Neural progenitor cell (in vitro differentiated cells): ENCODE measurements around the gene NOD1. TPM values are rescaled to one million over a fixed set of nuclear protein-coding genes. Genes with fewer than 3 reads are reported as not detected.

ENCODE experiments used
- DNase-seq: peaks from one replicate; pipeline ENCODE4 v3.0.0-alpha.2; 2016; ENCODE audit warnings: low spot score
- H2AFZ ChIP-seq: fragments of 200-600 bp; sonication (generic); replicated peaks from 2 replicates; pipeline ENCODE4 v1.6.1; 2016; ENCODE audit warnings: antibody characterized with exemption
- H3F3A ChIP-seq: fragments of 200-600 bp; sonication (generic); 2 replicates; pipeline ENCODE4 v1.6.1; 2016; ENCODE audit warnings: antibody characterized with exemption, low read depth
- H3K27ac ChIP-seq: fragments of 200-600 bp; sonication (generic); 2 replicates; pipeline ENCODE4 v1.5.1; 2016; ENCODE audit warnings: mild to moderate bottlenecking
- H3K27me3 ChIP-seq: fragments of 200-600 bp; sonication (generic); 2 replicates; pipeline ENCODE4 v1.6.1; 2016; ENCODE audit warnings: mild to moderate bottlenecking, moderate library complexity
- H3K36me3 ChIP-seq: fragments of 200-600 bp; sonication (generic); 2 replicates; pipeline ENCODE4 v1.5.1; 2016
- H3K4me1 ChIP-seq: fragments of 200-600 bp; sonication (generic); 2 replicates; pipeline ENCODE4 v1.6.1; 2016; ENCODE audit warnings: mixed run types
- H3K4me2 ChIP-seq: fragments of 200-600 bp; sonication (generic); 2 replicates; pipeline ENCODE4 v1.6.1; 2016
- H3K4me3 ChIP-seq: fragments of 200-600 bp; sonication (generic); 2 replicates; pipeline ENCODE4 v1.5.1; 2016
- H3K79me2 ChIP-seq: fragments of 200-600 bp; sonication (generic); 2 replicates; pipeline ENCODE4 v1.6.1; 2016; ENCODE audit warnings: low read depth
- H3K9ac ChIP-seq: fragments of 200-600 bp; sonication (generic); 2 replicates; pipeline ENCODE4 v1.6.1; 2016
- H3K9me3 ChIP-seq: fragments of 200-600 bp; sonication (generic); 2 replicates; pipeline ENCODE4 v1.5.1; 2016; ENCODE audit warnings: low read depth
- H4K20me1 ChIP-seq: fragments of 200-600 bp; sonication (generic); 2 replicates; pipeline ENCODE4 v1.6.1; 2016; ENCODE audit warnings: low read depth
- H3K27ac Mint-ChIP-seq: 3 replicates; pipeline ENCODE4 v1.8.0; 2021; ENCODE audit warnings: mixed read lengths
- H3K27me3 Mint-ChIP-seq: 2 replicates; pipeline ENCODE4 v1.8.0; 2022; ENCODE audit warnings: low read depth, mild to moderate bottlenecking, inconsistent platforms, moderate library complexity, mixed read lengths; ENCODE audit not compliant: insufficient read depth
- H3K36me3 Mint-ChIP-seq: 3 replicates; pipeline ENCODE4 v1.8.0; 2021; ENCODE audit warnings: mixed read lengths
- H3K4me1 Mint-ChIP-seq: 3 replicates; pipeline ENCODE4 v1.8.0; 2021; ENCODE audit warnings: mixed read lengths
- H3K4me3 Mint-ChIP-seq: 3 replicates; pipeline ENCODE4 v1.8.0; 2021; ENCODE audit warnings: mild to moderate bottlenecking, moderate library complexity, mixed read lengths
- H3K9me3 Mint-ChIP-seq: 3 replicates; pipeline ENCODE4 v1.8.0; 2020; ENCODE audit warnings: mixed read lengths
- EZH2 ChIP-seq: fragments of 200-600 bp; sonication (generic); IDR thresholded peaks from 2 replicates; pipeline ENCODE4 v1.6.1; 2017; ENCODE audit warnings: antibody characterized with exemption, mild to moderate bottlenecking, moderate library complexity
- EZH2phosphoT487 ChIP-seq: fragments of 200-600 bp; sonication (generic); IDR thresholded peaks from 2 replicates; pipeline ENCODE4 v1.6.1; 2017; ENCODE audit warnings: antibody characterized with exemption
- total RNA-seq: library from RNA; depleted of rRNA; stranded (reverse); fragments of >200 nt; gene quantifications from 2 replicates; pipeline ENCODE4 v1.2.3, GENCODE V29; 2015; ENCODE audit warnings: low replicate concordance
- TF ChIP-seq, protein P1 (sequence below): fragments of 200-600 bp; sonication (generic); IDR thresholded peaks from 2 replicates; pipeline ENCODE4 v1.5.1; 2017; ENCODE audit warnings: antibody characterized with exemption, mild to moderate bottlenecking

Gene NOD1
- total RNA-seq, 1 donor from 2014 or later: 5.0 TPM

DNA sequence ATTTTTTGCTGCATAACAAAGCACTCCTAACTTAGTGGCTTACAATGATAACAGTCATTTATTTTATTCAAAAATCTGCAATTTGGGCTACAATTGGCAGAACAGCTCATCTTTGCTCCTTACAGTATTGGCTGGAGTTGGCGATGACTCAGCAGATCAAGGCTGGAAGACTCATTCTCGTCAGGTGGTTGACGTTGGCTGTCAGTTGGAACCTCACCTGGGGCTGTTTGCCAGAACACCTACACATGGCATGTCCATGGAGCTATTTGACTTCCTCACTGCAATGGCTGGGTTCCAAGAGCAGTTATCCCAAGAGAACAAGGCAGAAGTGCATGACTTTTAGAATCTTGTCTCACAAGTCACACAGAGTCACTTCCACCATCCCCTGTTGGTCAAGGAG is 75.1 kb downstream of the NOD1 start:
- no peak for DNase-seq
- no peaks in the 10 kb centered on the region for H3K9me3 Mint-ChIP-seq
- H3K27ac Mint-ChIP-seq: no peak overlapping the region
- H3K4me1 Mint-ChIP-seq: no peaks in the 10 kb centered on the region
- Histone ChIP-seq H2AFZ (no peak overlapping the region), H3K4me2 (no peak overlapping the region), H3F3A (no peaks in the 10 kb centered on the region), H3K4me1 (no peaks in the 10 kb centered on the region), H3K27me3 (no peaks in the 10 kb centered on the region), H3K27ac (no peak overlapping the region), H3K4me3 (no peak overlapping the region), H3K9ac (no peak overlapping the region), H3K79me2 (no peaks in the 10 kb centered on the region), H4K20me1 (no peaks in the 10 kb centered on the region), H3K36me3 (no peaks in the 10 kb centered on the region), H3K9me3 (no peaks in the 10 kb centered on the region)
- TF ChIP-seq, protein P1, sequence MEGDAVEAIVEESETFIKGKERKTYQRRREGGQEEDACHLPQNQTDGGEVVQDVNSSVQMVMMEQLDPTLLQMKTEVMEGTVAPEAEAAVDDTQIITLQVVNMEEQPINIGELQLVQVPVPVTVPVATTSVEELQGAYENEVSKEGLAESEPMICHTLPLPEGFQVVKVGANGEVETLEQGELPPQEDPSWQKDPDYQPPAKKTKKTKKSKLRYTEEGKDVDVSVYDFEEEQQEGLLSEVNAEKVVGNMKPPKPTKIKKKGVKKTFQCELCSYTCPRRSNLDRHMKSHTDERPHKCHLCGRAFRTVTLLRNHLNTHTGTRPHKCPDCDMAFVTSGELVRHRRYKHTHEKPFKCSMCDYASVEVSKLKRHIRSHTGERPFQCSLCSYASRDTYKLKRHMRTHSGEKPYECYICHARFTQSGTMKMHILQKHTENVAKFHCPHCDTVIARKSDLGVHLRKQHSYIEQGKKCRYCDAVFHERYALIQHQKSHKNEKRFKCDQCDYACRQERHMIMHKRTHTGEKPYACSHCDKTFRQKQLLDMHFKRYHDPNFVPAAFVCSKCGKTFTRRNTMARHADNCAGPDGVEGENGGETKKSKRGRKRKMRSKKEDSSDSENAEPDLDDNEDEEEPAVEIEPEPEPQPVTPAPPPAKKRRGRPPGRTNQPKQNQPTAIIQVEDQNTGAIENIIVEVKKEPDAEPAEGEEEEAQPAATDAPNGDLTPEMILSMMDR: no peak
- TF ChIP-seq EZH2phosphoT487: no peak
- no peak for TF ChIP-seq EZH2
- no peaks in the 10 kb centered on the region for H3K27me3 Mint-ChIP-seq
- H3K36me3 Mint-ChIP-seq: no peaks in the 10 kb centered on the region
- H3K4me3 Mint-ChIP-seq: no peak overlapping the region

DNA sequence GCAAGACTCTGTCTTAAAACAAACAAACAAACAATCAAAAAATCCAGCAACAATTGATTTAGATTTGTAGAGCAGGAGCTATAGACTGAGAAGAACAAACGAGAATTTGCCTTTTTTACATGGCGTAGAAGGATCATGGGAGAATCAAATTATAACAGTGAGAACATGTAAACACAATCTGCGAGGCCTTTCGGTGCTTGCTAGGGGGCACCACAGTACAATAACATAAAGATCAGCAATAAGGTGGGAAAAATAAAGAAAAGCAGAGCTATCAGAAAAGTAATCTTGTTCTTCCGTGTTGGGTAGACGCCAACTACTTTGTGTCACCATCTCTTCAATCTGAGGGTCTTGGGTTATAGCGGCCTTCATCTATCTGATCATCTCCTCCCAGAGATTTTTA is 82.2 kb downstream of the NOD1 start:
- Mint-ChIP-seq H3K36me3 (no peaks in the 10 kb centered on the region), H3K4me1 (no peaks in the 10 kb centered on the region), H3K27ac (no peak overlapping the region), H3K27me3 (no peaks in the 10 kb centered on the region), H3K4me3 (no peak overlapping the region), H3K9me3 (no peaks in the 10 kb centered on the region)
- H3K27me3 ChIP-seq: no peaks in the 10 kb centered on the region
- no peaks in the 10 kb centered on the region for H3K4me1 ChIP-seq
- no peak overlapping the region for H3K27ac ChIP-seq
- H3K79me2 ChIP-seq: no peaks in the 10 kb centered on the region
- H4K20me1 ChIP-seq: no peaks in the 10 kb centered on the region
- no peak overlapping the region for H3K9ac ChIP-seq
- no peak overlapping the region for H3K4me3 ChIP-seq
- peaks cover 6% of the 10 kb centered on the region for H3F3A ChIP-seq
- no peak overlapping the region for H3K4me2 ChIP-seq
- TF ChIP-seq, protein P1: peak; percentile 33
- TF ChIP-seq EZH2phosphoT487: no peak
- H3K36me3 ChIP-seq: no peaks in the 10 kb centered on the region
- no peak overlapping the region for H2AFZ ChIP-seq
- H3K9me3 ChIP-seq: no peaks in the 10 kb centered on the region
- DNase-seq: no peak

DNA sequence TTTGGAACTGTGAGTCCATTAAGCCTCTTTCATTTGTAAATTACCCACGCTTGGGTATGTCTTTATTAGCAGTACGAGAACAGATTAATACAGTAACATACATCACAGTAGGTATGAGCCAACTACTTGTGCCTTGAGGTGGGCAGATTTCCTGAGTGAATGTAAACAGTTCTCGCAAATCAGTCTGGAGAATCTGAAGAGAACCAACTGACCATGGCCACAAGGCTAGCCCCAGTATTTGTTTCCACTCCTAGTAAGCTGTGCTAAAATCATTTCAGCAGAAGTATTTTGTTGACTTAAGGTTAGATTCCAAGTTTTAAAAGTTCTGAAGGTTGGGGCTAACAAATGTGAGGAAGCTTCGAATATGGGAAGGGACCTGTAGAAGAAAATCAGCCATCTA is 82.9 kb downstream of the NOD1 start:
- no peak overlapping the region for H3K27ac ChIP-seq
- no peak overlapping the region for H3K27ac Mint-ChIP-seq
- DNase-seq: no peak
- no peak overlapping the region for H3K9ac ChIP-seq
- H3K4me3 ChIP-seq: no peak overlapping the region
- no peaks in the 10 kb centered on the region for H3K4me1 ChIP-seq
- H3F3A ChIP-seq: peaks cover 6% of the 10 kb centered on the region
- H3K27me3 Mint-ChIP-seq: no peaks in the 10 kb centered on the region
- no peak for TF ChIP-seq EZH2phosphoT487
- TF ChIP-seq EZH2: no peak
- TF ChIP-seq, protein P1: no peak
- H3K4me1 Mint-ChIP-seq: peaks cover 5% of the 10 kb centered on the region
- H4K20me1 ChIP-seq: no peaks in the 10 kb centered on the region
- no peak overlapping the region for H3K4me2 ChIP-seq
- H3K79me2 ChIP-seq: no peaks in the 10 kb centered on the region
- no peak overlapping the region for H3K4me3 Mint-ChIP-seq
- H3K9me3 Mint-ChIP-seq: no peaks in the 10 kb centered on the region
- no peaks in the 10 kb centered on the region for H3K27me3 ChIP-seq
- H3K36me3 ChIP-seq: no peaks in the 10 kb centered on the region
- H2AFZ ChIP-seq: no peak overlapping the region
- H3K9me3 ChIP-seq: no peaks in the 10 kb centered on the region
- H3K36me3 Mint-ChIP-seq: no peaks in the 10 kb centered on the region

DNA sequence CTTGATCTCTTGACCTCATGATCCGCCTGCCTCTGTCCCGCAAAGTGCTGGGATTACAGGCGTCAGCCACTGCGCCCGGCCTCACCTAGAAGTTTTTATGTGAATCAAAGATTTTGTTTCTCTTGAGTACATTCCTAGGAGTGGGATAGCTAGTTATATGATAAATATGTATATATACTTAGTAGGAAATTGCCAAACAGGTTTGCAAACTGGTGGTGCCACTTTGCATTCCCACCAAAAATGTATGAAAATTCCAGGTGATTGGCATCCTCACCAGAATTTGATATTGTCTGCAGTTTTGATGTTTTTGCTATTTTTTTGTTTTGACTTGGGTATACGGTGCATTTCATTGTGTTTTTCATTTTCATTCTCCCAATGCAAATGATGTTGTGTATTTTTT is 86.8 kb downstream of the NOD1 start:
- no peaks in the 10 kb centered on the region for H3K4me1 ChIP-seq
- no peaks in the 10 kb centered on the region for H3K27me3 ChIP-seq
- peaks cover 6% of the 10 kb centered on the region for H3F3A ChIP-seq
- DNase-seq: no peak
- no peaks in the 10 kb centered on the region for H4K20me1 ChIP-seq
- H3K36me3 ChIP-seq: no peaks in the 10 kb centered on the region
- H3K79me2 ChIP-seq: no peaks in the 10 kb centered on the region
- no peak overlapping the region for H3K27ac ChIP-seq
- H3K9me3 Mint-ChIP-seq: no peaks in the 10 kb centered on the region
- no peak overlapping the region for H3K4me3 Mint-ChIP-seq
- H3K4me2 ChIP-seq: no peak overlapping the region
- no peak overlapping the region for H3K27ac Mint-ChIP-seq
- no peak overlapping the region for H2AFZ ChIP-seq
- no peaks in the 10 kb centered on the region for H3K9me3 ChIP-seq
- peaks cover 5% of the 10 kb centered on the region for H3K4me1 Mint-ChIP-seq
- TF ChIP-seq, protein P1: no peak
- TF ChIP-seq EZH2 (no peak), EZH2phosphoT487 (no peak)
- H3K27me3 Mint-ChIP-seq: no peaks in the 10 kb centered on the region
- H3K36me3 Mint-ChIP-seq: no peaks in the 10 kb centered on the region
- H3K9ac ChIP-seq: no peak overlapping the region
- H3K4me3 ChIP-seq: no peak overlapping the region
